Measurements from ENCODE around the gene PIK3R6. TPM values are rescaled to one million over a fixed set of nuclear protein-coding genes. Genes with fewer than 3 reads are reported as not detected.
A peak's percentile ranks its signal among the peaks of the same experiment; 100 is the strongest.

Gene PIK3R6
- total and polyA plus RNA-seq, 2 of the 4 experiments (the other 2 are of a cell fraction) = not detected

DNA sequence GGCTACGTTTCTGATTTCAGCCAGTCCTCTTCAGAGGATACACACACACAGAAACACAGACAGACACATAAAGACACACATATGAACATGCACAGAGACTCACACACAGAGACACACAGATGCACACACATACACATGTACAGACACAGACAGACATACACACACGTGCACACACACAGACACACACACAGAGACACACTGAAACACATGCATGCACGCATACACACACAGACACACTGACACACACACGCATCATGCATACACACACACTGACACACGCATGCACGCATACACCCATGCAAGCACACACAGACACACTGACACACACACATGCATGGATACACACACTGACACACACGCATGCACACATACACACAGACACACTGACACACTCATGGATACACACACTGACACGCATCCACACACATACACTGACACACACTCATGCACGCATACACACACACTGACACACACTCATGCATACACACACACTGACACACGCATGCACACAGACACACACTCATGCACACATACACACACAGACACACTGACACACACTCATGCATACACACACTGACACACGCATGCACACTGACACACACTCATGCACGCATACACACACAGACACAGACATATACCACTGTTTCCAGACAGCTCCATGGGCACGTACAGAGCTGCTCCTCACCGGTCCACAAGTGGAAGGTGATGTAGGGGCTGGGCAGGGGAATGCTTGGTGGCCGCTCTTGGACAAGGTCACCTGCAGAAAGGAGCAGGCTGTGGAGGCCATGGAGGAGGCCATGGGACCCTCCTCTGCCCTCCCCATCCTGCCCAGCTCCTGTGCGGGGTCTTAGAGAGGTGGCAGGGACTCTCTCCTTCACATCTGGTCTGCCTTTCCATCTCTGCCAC lies 38.2 kb downstream of the PIK3R6 start:
- no peak overlapping the region for H3K56ac ChIP-seq (ENCODE audit: extremely low read depth, insufficient read depth, low read length)
- no peak overlapping the region for H3K23ac ChIP-seq (ENCODE audit: low read depth, low read length)
- H4K5ac ChIP-seq (ENCODE audit: low read depth, low read length) = no peak overlapping the region
- no peak overlapping the region for H2BK15ac ChIP-seq (ENCODE audit: low read depth, low read length)
- no peak overlapping the region for H4K8ac ChIP-seq (ENCODE audit: low read depth in 2 of 2, low read length in 2 of 2)
- no peaks in the 10 kb centered on the region for H4K20me1 ChIP-seq (ENCODE audit: insufficient read depth, low read length)
- TF ChIP-seq RFX5 (IDR thresholded peaks at IDR 0.05; ENCODE audit: low read depth, low read length) = no peak
- H2AFZ ChIP-seq (replicated peaks; ENCODE audit: low read length, poor library complexity) = peak overlapping the region; percentile 61
- H3K27ac ChIP-seq (ENCODE audit: insufficient read depth, low read length) = no peak overlapping the region
- DNase-seq = no peak
- 90% methylated on average over 9 of the region's 16 CpGs; no CpG with 5 or more reads in 1 of the 2 experiments for WGBS, 2 experiments (ENCODE audit: extremely low coverage in 2 of 2, insufficient read length in 1 of 2)
- H3K4ac ChIP-seq (ENCODE audit: low read depth, low read length) = no peak overlapping the region
- H4K91ac ChIP-seq (ENCODE audit: insufficient read depth, low read depth, low read length) = no peak overlapping the region
- ChIA-PET CTCF (no interaction called here), POLR2A (ENCODE audit: unreplicated experiment) (no interaction called here)
- intact Hi-C loops (cut with micrococcal nuclease) = no loop called here
- H3K27me3 ChIP-seq (ENCODE audit: control insufficient read depth, insufficient read depth, low read length) = no peaks in the 10 kb centered on the region
- no peaks in the 10 kb centered on the region for H3K79me1 ChIP-seq (ENCODE audit: low read depth in 1 of 2, low read length in 2 of 2)
- no peaks in the 10 kb centered on the region for H3K9me1 ChIP-seq (ENCODE audit: insufficient read depth, low read length)
- H3K4me1 ChIP-seq (ENCODE audit: control insufficient read depth, insufficient read depth, low read length) = no peaks in the 10 kb centered on the region
- H3K36me3 ChIP-seq (ENCODE audit: control insufficient read depth, insufficient read depth, low read length) = no peaks in the 10 kb centered on the region
- H3K4me3 ChIP-seq (ENCODE audit: insufficient read depth, low read depth, low read length) = no peak overlapping the region
- no peak overlapping the region for H3K4me2 ChIP-seq (ENCODE audit: low read depth, low read length)
- no TSS peak for BruUV-seq (replicated peaks)
- H2BK5ac ChIP-seq (ENCODE audit: low read depth, low read length, poor library complexity, severe bottlenecking) = peak overlapping the region; percentile 26
- no peak overlapping the region for H3K14ac ChIP-seq (replicated peaks; ENCODE audit: low read depth, low read length)
- dilution Hi-C loops (cut with HindIII; ENCODE audit: low sequenced_read_pairs, unreplicated experiment) = no loop called here
- H2AK9ac ChIP-seq (replicated peaks; ENCODE audit: low read depth, low read length, poor library complexity) = no peak overlapping the region
- ATAC-seq (ENCODE audit: low read depth) = no peak
- H2BK120ac ChIP-seq (ENCODE audit: low read depth, low read length) = no peak overlapping the region
- peaks cover 2% of the 10 kb centered on the region for H3K9me3 ChIP-seq (ENCODE audit: control insufficient read depth, insufficient read depth, low read length)
- no peak overlapping the region for H3K9ac ChIP-seq (ENCODE audit: low read depth, low read length)
- H3K18ac ChIP-seq (ENCODE audit: low read depth, low read length) = no peak overlapping the region
- in situ Hi-C loops (cut with MboI; ENCODE audit: low sequenced_read_pairs) = no loop called here
- H2BK20ac ChIP-seq (ENCODE audit: low read depth, low read length) = no peak overlapping the region
- H2AK5ac ChIP-seq (ENCODE audit: low read depth, low read length) = no peak overlapping the region
